ENCODE results near the gene RECK.
A peak's percentile ranks its signal among the peaks of the same experiment; 100 is the strongest.

DNA sequence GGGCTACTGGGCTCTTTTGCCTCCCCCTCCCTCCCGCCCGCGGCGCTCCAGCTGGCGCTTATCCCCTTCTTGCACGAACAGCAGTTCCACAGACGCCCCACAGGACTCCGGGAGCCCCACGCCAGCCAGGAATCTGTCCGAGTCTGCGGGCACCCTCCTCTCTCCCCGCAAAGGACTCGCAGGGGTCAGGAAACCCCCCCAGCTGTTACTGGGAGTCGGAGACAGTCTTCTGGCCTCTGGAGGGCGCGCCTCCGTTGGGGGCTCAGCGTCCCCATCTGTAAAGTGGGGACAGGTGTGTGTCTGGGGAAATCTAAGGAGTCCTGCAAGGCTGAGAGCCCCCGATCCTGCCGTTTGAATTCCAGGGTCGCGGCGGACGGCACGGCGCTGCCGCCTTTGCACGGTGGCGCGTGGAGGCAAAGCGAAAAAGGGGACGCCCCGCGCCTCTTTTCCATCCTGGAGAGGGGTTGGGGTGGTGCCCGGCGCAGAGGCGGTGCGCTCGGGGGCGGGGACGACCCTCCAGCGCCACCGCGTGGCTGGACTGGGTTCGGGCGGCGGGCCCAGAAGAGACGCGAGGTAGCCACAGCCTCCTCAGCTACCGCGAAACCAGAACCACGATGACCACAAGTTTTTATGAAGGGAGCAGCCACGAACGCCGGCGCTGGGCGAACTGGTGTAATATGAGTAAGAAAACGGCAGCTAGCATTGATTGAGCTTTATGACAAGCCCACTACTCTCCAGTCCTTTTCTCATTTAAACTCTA lies 129.6 kb downstream of the RECK start:
- TF ChIP-seq, protein P1, sequence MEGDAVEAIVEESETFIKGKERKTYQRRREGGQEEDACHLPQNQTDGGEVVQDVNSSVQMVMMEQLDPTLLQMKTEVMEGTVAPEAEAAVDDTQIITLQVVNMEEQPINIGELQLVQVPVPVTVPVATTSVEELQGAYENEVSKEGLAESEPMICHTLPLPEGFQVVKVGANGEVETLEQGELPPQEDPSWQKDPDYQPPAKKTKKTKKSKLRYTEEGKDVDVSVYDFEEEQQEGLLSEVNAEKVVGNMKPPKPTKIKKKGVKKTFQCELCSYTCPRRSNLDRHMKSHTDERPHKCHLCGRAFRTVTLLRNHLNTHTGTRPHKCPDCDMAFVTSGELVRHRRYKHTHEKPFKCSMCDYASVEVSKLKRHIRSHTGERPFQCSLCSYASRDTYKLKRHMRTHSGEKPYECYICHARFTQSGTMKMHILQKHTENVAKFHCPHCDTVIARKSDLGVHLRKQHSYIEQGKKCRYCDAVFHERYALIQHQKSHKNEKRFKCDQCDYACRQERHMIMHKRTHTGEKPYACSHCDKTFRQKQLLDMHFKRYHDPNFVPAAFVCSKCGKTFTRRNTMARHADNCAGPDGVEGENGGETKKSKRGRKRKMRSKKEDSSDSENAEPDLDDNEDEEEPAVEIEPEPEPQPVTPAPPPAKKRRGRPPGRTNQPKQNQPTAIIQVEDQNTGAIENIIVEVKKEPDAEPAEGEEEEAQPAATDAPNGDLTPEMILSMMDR (conservative IDR thresholded peaks at IDR 0.05; ENCODE audit: low read depth, low read length) = peak; percentile 79
- no peak for TF ChIP-seq EZH2phosphoT487 (IDR thresholded peaks at IDR 0.05; ENCODE audit: borderline replicate concordance, low read length)

All from PC-3 (cell line).